Breast epithelium (tissue), 3 donors: ENCODE measurements around the gene ZFPL1.

ENCODE experiments used
- POLR2A ChIP-seq: fragments of 450-650 bp; IDR thresholded peaks from one replicate; pipeline ENCODE4 v1.6.1; 2016; ENCODE audit warnings: antibody characterized with exemption, mild to moderate bottlenecking, moderate library complexity
- POLR2AphosphoS5 ChIP-seq, 3 donors: sonication (generic); formaldehyde crosslinking; IDR thresholded peaks; one replicate each; pipeline ENCODE4 v1.6.1; 2017; ENCODE audit warnings: antibody characterized with exemption in 3 of 3
- TF ChIP-seq, protein P1 (sequence below), 3 donors: fragments of 450-650 bp; IDR thresholded peaks; one replicate each; pipeline ENCODE4 v1.5.1; 2016 to 2017; ENCODE audit warnings: antibody characterized with exemption in 3 of 3, mild to moderate bottlenecking in 3 of 3, moderate library complexity in 3 of 3

DNA sequence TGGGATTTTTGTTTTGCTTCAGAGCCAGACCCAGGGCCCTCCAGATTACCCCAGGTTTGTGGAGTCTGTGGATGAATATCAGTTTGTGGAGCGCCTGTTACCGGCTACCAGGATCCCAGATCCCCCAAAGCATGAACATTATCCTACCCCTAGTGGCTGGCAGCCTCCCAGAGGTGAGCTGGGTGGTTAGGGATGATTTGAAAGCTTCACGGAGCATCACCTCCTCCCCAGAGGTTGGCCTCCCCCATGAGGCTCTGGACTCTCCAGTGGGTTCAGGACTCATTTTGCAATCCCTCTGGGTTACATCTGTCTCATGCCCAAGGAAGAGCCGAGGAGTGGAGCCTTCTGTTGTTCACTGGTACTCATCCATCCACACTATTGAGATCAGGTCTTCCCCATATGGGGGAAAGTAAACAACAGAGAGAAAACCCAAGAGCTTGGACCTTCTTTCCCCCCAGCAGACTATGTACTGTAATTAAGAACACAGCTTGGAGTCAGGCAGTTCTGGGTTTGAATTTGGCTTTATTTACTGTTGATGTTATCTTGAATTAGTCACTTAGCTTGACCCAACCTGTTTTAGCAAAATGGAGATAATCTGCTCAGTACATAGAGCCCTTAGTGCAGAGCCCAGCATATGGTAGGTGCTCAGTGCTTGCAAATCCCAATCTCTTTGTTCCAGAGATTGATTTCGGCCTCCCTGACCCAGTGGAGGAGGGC is 40.6 kb downstream of the ZFPL1 start:
- TF ChIP-seq POLR2A (no peak), POLR2AphosphoS5 (IDR thresholded peaks at IDR 0.05) (no peak)
- TF ChIP-seq, protein P1, sequence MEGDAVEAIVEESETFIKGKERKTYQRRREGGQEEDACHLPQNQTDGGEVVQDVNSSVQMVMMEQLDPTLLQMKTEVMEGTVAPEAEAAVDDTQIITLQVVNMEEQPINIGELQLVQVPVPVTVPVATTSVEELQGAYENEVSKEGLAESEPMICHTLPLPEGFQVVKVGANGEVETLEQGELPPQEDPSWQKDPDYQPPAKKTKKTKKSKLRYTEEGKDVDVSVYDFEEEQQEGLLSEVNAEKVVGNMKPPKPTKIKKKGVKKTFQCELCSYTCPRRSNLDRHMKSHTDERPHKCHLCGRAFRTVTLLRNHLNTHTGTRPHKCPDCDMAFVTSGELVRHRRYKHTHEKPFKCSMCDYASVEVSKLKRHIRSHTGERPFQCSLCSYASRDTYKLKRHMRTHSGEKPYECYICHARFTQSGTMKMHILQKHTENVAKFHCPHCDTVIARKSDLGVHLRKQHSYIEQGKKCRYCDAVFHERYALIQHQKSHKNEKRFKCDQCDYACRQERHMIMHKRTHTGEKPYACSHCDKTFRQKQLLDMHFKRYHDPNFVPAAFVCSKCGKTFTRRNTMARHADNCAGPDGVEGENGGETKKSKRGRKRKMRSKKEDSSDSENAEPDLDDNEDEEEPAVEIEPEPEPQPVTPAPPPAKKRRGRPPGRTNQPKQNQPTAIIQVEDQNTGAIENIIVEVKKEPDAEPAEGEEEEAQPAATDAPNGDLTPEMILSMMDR (IDR thresholded peaks at IDR 0.05): no peak
